Subcutaneous adipose tissue (tissue), 4 donors: ENCODE data around the gene STMN1. TPM values are rescaled to one million over a fixed set of nuclear protein-coding genes. Genes with fewer than 3 reads are reported as not detected.

Experiments used
- total RNA-seq, 4 donors: library from RNA; depleted of rRNA; stranded (reverse); fragments of >200 nt; gene quantifications; one replicate each; pipeline ENCODE4 v1.1.0, GENCODE V29; 2016
- TF ChIP-seq, protein P1 (sequence below): fragments of 450-650 bp; IDR thresholded peaks from one replicate; pipeline ENCODE4 v1.5.1; 2016; ENCODE audit warnings: low read depth, mild to moderate bottlenecking, control low read depth, antibody characterized with exemption, moderate library complexity

The STMN1 gene
- total RNA-seq, 4 donors from 2014 or later = 20.3 to 89.6 (median 32.0) TPM

DNA sequence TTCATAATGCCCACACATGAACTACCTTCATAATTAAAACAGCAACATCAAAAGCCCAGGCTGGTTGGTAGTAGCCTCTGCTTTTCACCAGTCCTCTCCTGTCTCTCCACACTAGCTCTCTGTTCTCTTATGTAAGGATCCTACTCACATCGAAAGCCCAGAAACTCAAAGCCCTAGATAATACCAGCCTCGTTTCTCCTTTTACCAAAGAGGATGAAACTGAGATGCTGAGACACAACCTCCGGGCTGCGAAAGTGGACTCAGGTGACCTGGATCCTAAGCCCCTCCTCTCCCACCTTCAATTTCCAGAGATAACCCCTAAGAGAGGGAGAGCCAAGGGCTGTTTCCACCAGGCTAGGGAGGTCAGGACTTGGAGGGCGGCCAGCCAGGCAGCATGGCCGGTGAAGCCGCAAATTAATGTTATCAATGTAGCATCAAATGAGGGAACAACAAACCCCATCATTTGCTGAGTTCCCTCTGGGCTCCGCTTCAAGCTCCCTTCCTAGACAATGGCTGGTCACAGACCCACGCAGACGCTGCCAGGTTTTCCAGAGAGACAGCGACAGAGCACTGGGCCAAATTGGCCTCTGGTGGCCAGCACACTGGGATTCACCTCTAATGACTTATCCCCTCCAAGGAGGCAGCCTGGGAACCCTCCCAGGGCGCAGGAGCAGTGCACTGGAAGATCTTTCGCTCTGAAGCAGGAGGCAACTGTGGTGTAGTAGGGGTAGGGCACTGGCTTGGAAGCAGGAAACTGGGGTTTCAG, 20.7 kb upstream of the STMN1 start:
- TF ChIP-seq, protein P1, sequence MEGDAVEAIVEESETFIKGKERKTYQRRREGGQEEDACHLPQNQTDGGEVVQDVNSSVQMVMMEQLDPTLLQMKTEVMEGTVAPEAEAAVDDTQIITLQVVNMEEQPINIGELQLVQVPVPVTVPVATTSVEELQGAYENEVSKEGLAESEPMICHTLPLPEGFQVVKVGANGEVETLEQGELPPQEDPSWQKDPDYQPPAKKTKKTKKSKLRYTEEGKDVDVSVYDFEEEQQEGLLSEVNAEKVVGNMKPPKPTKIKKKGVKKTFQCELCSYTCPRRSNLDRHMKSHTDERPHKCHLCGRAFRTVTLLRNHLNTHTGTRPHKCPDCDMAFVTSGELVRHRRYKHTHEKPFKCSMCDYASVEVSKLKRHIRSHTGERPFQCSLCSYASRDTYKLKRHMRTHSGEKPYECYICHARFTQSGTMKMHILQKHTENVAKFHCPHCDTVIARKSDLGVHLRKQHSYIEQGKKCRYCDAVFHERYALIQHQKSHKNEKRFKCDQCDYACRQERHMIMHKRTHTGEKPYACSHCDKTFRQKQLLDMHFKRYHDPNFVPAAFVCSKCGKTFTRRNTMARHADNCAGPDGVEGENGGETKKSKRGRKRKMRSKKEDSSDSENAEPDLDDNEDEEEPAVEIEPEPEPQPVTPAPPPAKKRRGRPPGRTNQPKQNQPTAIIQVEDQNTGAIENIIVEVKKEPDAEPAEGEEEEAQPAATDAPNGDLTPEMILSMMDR = no peak

DNA sequence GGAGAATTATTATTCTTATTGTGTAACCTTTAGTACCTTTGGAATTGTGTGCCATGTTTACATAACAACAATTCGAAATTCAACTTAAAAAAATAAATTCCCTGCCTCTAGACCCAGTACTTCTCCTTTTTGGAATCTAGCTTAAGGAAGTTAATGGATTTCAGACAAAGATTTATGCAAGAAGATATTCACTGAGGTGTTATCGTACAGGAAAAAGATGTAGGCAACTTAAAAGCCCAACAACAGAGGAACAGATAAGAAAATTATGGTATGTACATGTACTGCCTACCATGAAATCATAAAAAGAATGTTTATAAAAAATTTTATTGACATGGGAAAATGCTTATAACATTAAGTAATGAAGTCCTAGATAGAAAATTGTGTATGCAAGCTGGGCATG, 18.2 kb upstream of the STMN1 start:
- TF ChIP-seq, protein P1 = no peak

DNA sequence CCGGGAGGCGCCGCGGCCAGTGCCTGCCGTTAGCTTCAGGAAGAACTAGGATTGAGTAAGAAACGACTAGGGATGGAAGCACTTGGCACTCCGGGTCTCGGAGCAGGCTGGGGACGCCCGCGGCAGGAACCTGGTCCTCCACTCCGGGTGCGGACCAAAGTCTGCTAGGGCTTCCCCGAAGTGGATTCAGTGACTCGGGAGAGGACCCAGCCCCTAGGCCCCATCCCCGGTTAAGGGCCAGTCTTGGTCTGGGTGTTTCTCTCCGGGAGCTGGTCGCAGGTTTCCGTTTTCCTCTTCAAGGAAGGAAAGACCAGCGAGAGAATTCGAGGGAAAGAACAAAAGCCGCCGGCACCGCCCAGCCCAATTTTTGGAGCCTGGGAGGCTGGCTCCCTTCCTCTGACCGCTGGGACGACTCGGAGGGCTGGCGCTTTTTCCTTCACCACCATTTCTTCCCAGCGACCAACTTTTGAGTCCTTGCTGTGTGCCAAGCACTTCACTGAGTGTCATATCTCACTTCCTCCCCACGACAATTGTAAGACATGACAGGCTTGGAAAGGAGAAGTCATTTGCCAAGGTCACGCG, 16.8 kb upstream of the STMN1 start:
- TF ChIP-seq, protein P1 = no peak

- TF ChIP-seq, protein P1 = no peak
These were observed 16.1 kb upstream of the STMN1 start for GRCh38 chr1:25922056-25922970.

GRCh38 chr1:25918615-25919014, 12.4 kb upstream of the STMN1 start:
- TF ChIP-seq, protein P1 = no peak

GRCh38 chr1:25917996-25918395, 11.8 kb upstream of the STMN1 start:
- TF ChIP-seq, protein P1 = no peak

DNA sequence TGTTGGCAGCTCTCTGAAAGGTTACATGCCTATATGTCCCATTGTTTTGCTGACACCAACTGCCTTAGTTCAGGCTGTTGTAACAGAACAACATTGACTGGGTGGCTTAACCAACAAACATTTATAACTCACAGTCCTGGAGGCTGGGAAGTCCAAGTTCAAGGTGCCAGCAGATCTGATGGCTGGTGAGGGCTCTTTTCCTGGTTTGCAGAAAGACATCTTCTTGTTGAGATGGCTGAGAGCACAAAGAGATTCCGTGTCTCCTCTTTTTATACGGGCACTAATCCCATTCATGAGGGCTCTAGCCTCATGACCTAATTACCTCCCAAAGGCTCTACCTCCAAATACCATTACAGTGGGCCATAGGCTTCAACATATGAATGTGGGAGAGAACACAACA, 10.2 kb upstream of the STMN1 start:
- TF ChIP-seq, protein P1 = no peak
